HS-5 (cell line): Measurements from ENCODE around the gene IGF1R.

Experiments
- DNase-seq: peaks from one replicate; pipeline ENCODE4 v3.0.0-alpha.2; 2012; ENCODE audit warnings: low read depth

Gene IGF1R

GRCh38 chr15:98887976-98888375 lies 239.6 kb downstream of the IGF1R start:
- DNase-seq, result no peak

GRCh38 chr15:98888820-98889479 lies 240.6 kb downstream of the IGF1R start:
- no peak for DNase-seq

DNA sequence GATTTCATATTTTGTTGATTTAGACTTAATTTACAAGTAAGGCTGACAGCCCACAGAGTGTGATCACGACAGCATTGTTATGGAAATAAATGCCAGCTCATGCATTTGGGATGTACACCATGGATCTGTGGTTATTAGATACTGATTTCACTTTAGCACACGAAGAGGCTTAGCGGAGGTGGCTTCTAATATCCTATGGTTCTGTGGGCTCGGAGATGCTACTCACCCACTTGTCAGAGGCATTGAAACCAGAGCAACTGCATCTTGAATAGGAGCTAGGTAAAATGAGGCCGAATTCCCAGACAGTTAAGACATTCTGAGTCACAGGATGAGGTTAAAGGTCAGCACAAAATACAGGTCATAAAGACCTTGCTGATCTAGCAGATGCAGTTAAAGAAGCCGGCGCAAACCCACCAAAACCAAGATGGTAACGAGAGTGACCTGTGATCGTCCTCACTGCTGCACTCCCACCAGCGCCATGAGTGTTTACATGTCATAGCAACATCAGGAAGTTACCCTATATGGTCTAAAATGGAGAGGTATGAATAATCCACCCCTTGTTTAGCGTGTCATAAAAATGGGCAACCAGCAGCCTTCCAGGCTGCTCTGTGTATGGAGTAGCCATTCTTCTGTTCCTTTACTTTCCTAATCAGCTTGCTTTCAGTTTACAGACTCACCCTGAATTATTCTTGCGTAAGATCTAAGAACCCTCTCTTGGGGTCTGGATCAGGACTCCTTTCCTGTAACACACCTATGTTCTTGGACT lies 241.8 kb downstream of the IGF1R start:
- DNase-seq, result no peak

DNA sequence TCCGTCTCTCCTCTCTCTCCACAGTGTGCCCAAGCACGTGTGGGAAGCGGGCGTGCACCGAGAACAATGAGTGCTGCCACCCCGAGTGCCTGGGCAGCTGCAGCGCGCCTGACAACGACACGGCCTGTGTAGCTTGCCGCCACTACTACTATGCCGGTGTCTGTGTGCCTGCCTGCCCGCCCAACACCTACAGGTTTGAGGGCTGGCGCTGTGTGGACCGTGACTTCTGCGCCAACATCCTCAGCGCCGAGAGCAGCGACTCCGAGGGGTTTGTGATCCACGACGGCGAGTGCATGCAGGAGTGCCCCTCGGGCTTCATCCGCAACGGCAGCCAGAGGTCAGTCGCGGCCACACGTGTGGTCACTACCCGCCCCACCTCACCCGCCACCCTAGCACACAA lies 243.0 kb downstream of the IGF1R start:
- no peak for DNase-seq

DNA sequence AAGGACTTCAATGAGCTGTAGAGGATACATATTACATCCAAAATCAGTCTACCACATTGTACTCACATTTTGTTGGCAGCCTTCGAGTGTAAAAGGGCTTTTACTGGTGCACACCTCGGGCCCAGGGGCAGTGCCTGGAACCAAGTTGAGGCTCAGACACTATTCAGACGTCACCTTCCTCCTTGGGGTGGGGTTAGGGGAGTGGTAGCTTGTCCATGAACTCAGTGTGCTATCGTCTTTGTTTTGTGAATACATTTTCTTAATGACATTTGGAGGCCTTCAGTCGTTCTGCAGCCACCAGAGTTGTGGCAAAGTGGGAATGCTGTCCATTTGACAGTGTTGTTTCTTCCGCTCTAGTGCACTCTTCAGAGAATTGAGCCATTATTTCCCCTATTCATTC lies 245.1 kb downstream of the IGF1R start:
- no peak for DNase-seq

DNA sequence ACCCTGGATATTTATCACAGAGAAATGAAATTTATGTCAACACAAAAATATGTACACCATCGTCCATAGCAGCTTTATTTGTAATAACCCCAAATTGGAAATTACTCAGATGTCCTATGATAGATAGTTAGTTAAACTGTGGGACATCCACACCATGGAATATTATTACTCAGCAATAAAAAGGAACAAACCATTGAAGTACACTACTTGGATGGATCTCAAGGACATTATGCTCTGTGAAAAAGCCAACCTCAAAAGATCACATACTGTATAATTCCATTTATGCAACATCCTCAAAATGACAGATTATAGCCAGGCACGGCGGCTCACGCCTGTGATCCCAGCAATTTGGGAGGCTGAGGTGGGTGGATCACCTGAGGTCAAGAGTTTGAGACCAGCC lies 246.0 kb downstream of the IGF1R start:
- DNase-seq, result no peak

DNA sequence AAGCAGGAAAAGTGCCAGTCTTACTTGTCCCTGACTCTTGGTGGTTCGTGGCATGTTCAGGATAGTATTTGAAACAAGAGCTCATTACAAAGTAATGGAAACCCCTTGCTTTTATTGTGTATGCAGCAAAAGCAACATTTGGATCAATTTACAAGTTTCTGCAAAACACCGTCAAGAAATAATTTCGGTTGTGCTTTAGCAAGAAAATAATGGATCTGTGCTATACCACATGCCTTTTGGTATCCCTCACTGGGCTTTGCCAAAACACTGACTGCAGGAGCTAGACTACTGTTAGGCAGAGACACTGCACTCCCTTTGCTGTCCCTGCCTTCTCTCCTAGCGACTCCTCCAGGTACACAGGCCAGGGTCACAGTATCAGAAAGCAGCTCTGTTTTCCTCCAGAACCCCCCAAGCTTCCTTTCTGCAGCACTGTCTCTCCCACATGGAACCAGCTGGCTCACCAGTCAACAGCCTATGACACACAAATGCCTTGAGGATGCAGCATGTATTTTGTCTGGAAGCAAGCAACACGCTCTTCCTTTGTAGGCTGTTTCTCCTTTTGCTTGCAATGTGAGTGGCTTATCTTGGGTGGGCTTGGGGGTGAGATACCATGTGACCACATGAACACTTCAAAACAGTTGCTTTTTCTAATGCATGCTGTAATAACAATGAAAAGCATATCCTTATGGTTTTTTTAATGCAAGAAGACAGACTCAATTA lies 247.8 kb downstream of the IGF1R start:
- DNase-seq, result no peak

DNA sequence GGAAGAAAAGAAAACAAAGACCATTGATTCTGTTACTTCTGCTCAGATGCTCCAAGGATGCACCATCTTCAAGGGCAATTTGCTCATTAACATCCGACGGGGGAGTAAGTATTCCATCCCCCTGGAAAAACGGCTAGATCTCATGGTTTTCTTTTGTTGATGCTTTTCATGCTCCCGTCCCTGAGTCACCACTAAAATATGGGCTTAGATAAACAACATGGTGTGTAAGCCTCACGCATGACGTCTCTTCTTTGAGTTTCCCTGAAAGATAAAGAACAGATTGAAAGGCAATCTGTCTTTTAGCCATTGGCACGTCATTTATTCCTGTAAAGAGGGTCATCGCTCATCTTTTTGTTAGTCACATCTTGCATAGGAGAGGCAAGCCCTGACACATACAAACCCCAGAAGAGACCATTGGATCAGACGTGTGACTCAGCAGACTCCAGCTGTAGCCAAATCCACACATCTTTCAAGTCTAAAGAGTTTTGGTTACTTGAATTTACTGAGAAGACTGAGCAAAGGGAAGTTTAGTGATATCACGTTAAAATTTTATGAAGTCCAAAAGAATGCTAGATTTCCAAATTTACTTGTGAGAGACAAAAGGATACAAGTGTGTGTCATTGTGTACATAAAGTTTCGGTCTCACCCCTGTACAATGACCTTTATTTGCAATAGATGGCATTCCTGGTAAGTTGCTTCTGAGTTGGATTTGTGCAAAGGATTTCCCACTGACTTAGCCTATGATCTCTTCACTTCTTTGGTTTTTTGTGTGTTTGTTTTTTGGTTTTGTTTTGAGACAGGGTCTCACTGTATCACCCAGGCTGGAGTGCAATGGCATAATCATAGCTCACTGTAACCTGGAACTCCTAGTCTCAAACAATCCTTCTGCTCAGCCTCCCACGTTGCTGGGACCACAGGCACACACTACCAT lies 248.7 kb downstream of the IGF1R start:
- peak; percentile 99 for DNase-seq

- no peak for DNase-seq
Observed at GRCh38 chr15:98898122-98898521, 249.8 kb downstream of the IGF1R start.

GRCh38 chr15:98899272-98900021 lies 251.1 kb downstream of the IGF1R start:
- no peak for DNase-seq

- DNase-seq, result no peak
Observed at GRCh38 chr15:98900356-98900755, 252.0 kb downstream of the IGF1R start.

DNA sequence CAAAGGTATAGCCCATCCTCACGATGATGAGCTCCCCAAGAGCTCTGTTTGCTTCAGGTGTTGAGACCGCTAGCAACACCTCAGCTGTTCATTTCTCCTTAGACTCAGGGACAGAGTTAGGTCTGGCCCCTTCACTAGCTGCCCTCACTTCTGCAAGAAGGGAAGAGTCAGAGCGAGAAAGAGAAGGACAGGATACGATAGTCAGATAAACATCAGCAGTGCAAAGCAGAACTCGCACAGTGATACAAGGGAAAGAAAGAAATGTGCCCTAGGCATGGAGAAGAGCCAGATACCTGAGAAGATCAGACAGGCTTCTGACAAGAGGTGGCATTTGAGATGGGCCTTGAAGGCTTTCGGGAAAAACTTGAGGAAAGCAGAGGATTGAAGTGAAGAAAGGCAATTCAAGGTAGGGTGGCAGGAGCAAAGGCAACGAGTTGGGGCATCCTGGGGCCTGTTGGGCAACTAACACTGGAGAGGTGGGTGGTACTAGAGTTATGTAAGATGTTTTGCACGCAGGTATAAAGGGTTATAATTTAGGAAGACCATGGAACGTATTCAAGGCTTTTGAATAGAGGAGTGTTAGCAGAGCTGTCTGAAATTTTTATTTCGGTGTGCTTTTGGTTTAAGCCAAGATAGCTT lies 253.2 kb downstream of the IGF1R start:
- no peak for DNase-seq

- DNase-seq, result no peak
Observed at GRCh38 chr15:98902931-98903330, 254.6 kb downstream of the IGF1R start.

GRCh38 chr15:98903377-98904018 lies 255.2 kb downstream of the IGF1R start:
- DNase-seq, result peak; percentile 36

- no peak for DNase-seq
Observed at GRCh38 chr15:98904544-98904943, 256.2 kb downstream of the IGF1R start.

DNA sequence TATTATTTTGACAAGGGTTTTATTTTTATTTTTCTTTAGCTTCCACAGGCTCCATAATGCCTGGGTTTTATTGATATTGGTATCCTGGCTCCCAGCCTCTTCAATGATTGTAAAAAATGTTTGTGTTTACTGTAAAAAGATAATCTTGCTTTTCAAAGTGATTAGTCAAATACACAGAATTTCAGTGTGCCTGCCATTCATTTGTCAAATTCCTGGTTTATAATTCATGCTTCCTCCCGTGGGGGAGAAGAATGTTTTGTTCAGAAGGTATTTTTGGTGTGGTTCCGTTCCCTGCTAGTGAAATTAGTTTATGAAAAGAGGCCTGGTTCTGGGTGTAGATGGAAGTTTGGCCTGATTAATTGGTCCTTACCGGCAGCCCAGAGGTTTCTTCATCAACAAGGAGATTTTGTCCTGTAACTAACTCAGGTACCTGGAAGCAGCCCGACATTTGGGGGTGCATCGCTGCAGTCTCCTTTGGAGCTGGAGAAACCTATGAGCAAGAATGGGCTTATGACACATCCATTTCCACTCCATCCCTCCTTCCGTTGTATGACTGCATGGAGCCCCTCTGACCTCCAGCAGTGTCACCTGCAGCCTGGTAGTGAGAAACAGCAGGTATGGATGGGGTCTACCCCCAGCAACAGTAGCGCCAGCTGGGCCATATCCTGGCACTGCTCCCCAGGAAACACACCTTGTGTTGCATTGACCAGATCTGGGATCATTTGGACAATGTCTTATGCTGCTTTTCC lies 257.8 kb downstream of the IGF1R start:
- DNase-seq, result no peak

DNA sequence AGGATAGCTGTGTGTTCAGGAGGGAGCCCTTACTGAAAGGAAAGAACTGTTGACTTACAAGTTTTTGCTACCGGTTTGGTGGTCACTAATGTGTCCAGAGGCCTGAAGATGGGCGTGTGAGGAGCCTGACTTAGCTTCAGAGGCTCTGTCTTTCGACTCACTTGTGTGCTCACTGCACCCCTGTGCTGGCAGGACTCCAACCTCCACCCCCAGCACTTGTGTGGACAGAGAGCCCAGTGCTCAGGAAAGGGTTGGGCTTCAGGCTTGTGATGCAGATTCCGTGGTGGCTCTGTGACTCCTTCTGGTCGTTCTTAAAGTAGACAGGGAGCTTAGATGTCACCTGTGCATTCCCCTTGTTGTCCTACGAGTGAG lies 258.4 kb downstream of the IGF1R start:
- no peak for DNase-seq

GRCh38 chr15:98907927-98908471 lies 259.7 kb downstream of the IGF1R start:
- DNase-seq, result no peak
